Kidney epithelial cell (primary cell): ENCODE measurements around the gene TSR3. TPM values are rescaled to one million over a fixed set of nuclear protein-coding genes. Genes with fewer than 3 reads are reported as not detected.

Source experiments
- DNase-seq: peaks from one replicate; pipeline ENCODE4 v3.0.0-alpha.2; 2010; ENCODE audit warnings: low read depth
- H3K27me3 ChIP-seq: 2 replicates; pipeline ENCODE4 v1.6.0; 2011; ENCODE audit warnings: low read length; ENCODE audit not compliant: control insufficient read depth, insufficient read depth
- H3K36me3 ChIP-seq: 2 replicates; pipeline ENCODE4 v1.5.1; 2011; ENCODE audit warnings: low read length; ENCODE audit not compliant: control insufficient read depth, insufficient read depth
- H3K4me3 ChIP-seq: 2 replicates; pipeline ENCODE4 v1.5.1; 2011; ENCODE audit warnings: low read depth, mild to moderate bottlenecking, control low read depth, low read length
- CTCF ChIP-seq: IDR thresholded peaks from 2 replicates; pipeline ENCODE4 v1.5.1; 2011; ENCODE audit warnings: mild to moderate bottlenecking, moderate library complexity, low read length, control low read depth, inconsistent platforms; ENCODE audit not compliant: insufficient read depth, poor library complexity, severe bottlenecking
- total RNA-seq: library from RNA; depleted of rRNA; stranded (reverse); fragments of >200 nt; gene quantifications from 2 replicates; pipeline ENCODE4 v1.2.3, GENCODE V29; 2015

TSR3 gene
- total RNA-seq, 1 donor from 2014 or later: 138 TPM

DNA sequence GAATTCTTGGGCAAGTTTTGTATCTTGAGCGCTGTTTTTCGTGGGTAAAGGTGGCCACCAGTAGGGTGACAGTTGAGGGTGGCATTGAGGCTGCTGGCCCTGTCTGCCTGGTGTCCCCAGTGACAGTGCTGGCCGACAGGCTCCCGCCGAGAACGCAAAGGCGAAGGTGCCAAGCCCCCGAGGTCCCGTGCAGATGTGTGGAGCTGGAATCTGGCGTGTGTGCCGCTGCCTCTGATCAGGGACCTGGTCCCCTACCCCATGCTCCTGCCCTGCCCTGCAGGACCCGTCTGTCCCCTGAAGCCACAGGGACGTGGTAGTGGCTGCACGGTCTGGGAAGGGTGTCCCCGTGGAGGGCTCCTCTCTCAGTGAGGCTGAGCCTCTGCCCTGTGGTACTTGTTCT lies 38.8 kb downstream of the TSR3 start:
- TF ChIP-seq CTCF: no peak
- Histone ChIP-seq H3K27me3 (no peaks in the 10 kb centered on the region), H3K4me3 (no peak overlapping the region), H3K36me3 (peaks cover 4% of the 10 kb centered on the region)
- DNase-seq: no peak

GRCh38 chr16:1312467-1312816 lies 39.2 kb downstream of the TSR3 start:
- H3K27me3 ChIP-seq: no peaks in the 10 kb centered on the region
- H3K4me3 ChIP-seq: no peak overlapping the region
- no peak for DNase-seq
- peaks cover 4% of the 10 kb centered on the region for H3K36me3 ChIP-seq
- no peak for TF ChIP-seq CTCF

GRCh38 chr16:1311738-1312466 lies 39.8 kb downstream of the TSR3 start:
- Histone ChIP-seq H3K27me3 (no peaks in the 10 kb centered on the region), H3K4me3 (peak overlapping the region; percentile 87), H3K36me3 (peaks cover 4% of the 10 kb centered on the region)
- no peak for TF ChIP-seq CTCF
- no peak for DNase-seq

- Histone ChIP-seq H3K4me3 (peak overlapping the region; percentile 87), H3K36me3 (peaks cover 3% of the 10 kb centered on the region), H3K27me3 (no peaks in the 10 kb centered on the region)
- no peak for DNase-seq
- no peak for TF ChIP-seq CTCF
Measured at GRCh38 chr16:1311212-1311737, 40.4 kb downstream of the TSR3 start.

GRCh38 chr16:1310832-1311200 lies 40.9 kb downstream of the TSR3 start:
- Histone ChIP-seq H3K36me3 (peaks cover 2% of the 10 kb centered on the region), H3K27me3 (no peaks in the 10 kb centered on the region), H3K4me3 (peak overlapping the region; percentile 87)
- DNase-seq: no peak
- TF ChIP-seq CTCF: no peak
